HG03095 (cell line): ENCODE results near the gene MYO9B.

Experiments used
- ATAC-seq: cut with Tn5 transposase; IDR thresholded peaks from one replicate; pipeline ENCODE4 v1.9.1; 2021; ENCODE audit warnings: moderate library complexity; ENCODE audit not compliant: unreplicated experiment

Gene MYO9B

GRCh38 chr19:17259118-17259780 lies 183.7 kb downstream of the MYO9B start:
- ATAC-seq = no peak

- no peak for ATAC-seq
Measured at GRCh38 chr19:17259934-17260333, 184.4 kb downstream of the MYO9B start.

- ATAC-seq = peak; percentile 69
Measured at GRCh38 chr19:17260842-17261325, 185.3 kb downstream of the MYO9B start.

DNA sequence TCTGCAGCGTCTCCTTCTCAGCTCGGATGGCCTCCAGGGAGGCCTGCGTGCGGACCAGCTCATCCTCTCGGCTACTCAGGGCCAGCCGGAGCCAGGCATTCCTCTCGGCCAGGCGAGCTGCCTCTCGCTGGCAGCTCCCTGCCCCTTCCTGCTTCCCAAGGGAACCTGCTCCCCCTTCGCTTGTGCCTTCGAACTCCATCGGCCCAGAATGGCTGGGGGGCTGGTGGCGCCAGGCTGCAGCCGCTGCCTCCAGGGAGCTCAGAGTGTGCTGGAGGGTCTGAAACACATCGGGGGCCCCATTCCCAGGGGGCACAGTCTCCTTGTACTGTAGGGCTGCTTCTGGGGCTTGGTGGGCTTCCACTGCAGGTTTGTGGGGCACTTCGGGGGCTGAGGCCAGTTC lies 187.0 kb downstream of the MYO9B start:
- no peak for ATAC-seq
